Upper lobe of left lung (tissue), 4 donors: ENCODE data around the gene PLA2G5.

ENCODE experiments used
- EP300 ChIP-seq, 4 donors: sonication (generic); formaldehyde crosslinking; IDR thresholded peaks; one replicate each; pipeline ENCODE4 v1.5.1; 2017; ENCODE audit warnings: antibody characterized with exemption in 4 of 4, control low read depth in 2 of 4
- POLR2A ChIP-seq, 4 donors: fragments of 450-650 bp; IDR thresholded peaks; one replicate each; pipeline ENCODE4 v1.5.1; 2016 to 2017; ENCODE audit warnings: antibody characterized with exemption in 4 of 4, mild to moderate bottlenecking in 2 of 4

- no peak for TF ChIP-seq POLR2A (IDR thresholded peaks at IDR 0.05)
- TF ChIP-seq EP300 (IDR thresholded peaks at IDR 0.05): no peak
These were observed 2.8 kb downstream of the PLA2G5 start for GRCh38 chr1:20072771-20073170.
